ENCODE measurements around the gene POLRMT. TPM values are rescaled to one million over a fixed set of nuclear protein-coding genes. Genes with fewer than 3 reads are reported as not detected.
A peak's percentile ranks its signal among the peaks of the same experiment; 100 is the strongest.

POLRMT gene
- total RNA-seq, 1 experiment from 2014 or later = 139 TPM

- TF ChIP-seq, protein P1, sequence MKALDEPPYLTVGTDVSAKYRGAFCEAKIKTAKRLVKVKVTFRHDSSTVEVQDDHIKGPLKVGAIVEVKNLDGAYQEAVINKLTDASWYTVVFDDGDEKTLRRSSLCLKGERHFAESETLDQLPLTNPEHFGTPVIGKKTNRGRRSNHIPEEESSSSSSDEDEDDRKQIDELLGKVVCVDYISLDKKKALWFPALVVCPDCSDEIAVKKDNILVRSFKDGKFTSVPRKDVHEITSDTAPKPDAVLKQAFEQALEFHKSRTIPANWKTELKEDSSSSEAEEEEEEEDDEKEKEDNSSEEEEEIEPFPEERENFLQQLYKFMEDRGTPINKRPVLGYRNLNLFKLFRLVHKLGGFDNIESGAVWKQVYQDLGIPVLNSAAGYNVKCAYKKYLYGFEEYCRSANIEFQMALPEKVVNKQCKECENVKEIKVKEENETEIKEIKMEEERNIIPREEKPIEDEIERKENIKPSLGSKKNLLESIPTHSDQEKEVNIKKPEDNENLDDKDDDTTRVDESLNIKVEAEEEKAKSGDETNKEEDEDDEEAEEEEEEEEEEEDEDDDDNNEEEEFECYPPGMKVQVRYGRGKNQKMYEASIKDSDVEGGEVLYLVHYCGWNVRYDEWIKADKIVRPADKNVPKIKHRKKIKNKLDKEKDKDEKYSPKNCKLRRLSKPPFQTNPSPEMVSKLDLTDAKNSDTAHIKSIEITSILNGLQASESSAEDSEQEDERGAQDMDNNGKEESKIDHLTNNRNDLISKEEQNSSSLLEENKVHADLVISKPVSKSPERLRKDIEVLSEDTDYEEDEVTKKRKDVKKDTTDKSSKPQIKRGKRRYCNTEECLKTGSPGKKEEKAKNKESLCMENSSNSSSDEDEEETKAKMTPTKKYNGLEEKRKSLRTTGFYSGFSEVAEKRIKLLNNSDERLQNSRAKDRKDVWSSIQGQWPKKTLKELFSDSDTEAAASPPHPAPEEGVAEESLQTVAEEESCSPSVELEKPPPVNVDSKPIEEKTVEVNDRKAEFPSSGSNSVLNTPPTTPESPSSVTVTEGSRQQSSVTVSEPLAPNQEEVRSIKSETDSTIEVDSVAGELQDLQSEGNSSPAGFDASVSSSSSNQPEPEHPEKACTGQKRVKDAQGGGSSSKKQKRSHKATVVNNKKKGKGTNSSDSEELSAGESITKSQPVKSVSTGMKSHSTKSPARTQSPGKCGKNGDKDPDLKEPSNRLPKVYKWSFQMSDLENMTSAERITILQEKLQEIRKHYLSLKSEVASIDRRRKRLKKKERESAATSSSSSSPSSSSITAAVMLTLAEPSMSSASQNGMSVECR (CRISPR knock-in tag; IDR thresholded peaks at IDR 0.05; ENCODE audit: borderline replicate concordance) = no peak
- TF ChIP-seq RORB (CRISPR knock-in tag; IDR thresholded peaks at IDR 0.05) (no peak), ZNF263 (CRISPR knock-in tag; IDR thresholded peaks at IDR 0.05; ENCODE audit: low read depth) (no peak), CREM (CRISPR knock-in tag; IDR thresholded peaks at IDR 0.05) (no peak)
Observed at GRCh38 chr19:612941-613340, 20.4 kb downstream of the POLRMT start (continued).

DNA sequence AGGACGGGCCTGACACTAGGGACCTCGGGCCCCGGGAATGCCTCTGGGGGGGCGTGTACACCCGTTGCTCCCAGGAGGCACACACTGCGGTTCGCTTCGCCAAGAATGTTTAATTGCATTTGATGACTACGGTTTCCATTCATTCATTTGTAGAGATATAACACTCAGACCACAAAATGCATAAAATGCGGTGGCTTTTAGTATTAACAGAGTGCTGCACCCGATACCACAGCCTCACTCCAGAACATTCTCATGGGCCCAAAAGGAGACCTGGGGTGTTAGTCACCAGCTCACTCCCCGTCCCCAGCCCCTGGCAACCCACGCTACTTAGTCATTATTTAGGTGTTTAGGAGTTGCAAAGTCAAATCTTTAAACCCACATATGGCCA lies 21.9 kb downstream of the POLRMT start:
- H3K36me3 Mint-ChIP-seq = peaks cover 15% of the 10 kb centered on the region
- no peak for DNase-seq (ENCODE audit: low spot score)
- H3K9me3 Mint-ChIP-seq = no peaks in the 10 kb centered on the region
- POLR2A ChIA-PET = no interaction called here
- peaks cover 3% of the 10 kb centered on the region; the same call in 1 of the 2 replicates for H3K4me1 Mint-ChIP-seq
- no peak overlapping the region for H3K4me3 Mint-ChIP-seq
- ATAC-seq = no peak
- CTCF ChIA-PET = interaction anchor here (1.4 kb wide), 1 partner anchor 123 kb away, joined by 3 read pairs; no protein-coding TSS in a partner anchor
- H3K27ac Mint-ChIP-seq = no peak overlapping the region
- no peaks in the 10 kb centered on the region for H3K27me3 Mint-ChIP-seq (ENCODE audit: low read depth)
- TF ChIP-seq ZNF317 (CRISPR knock-in tag; IDR thresholded peaks at IDR 0.05; ENCODE audit: borderline replicate concordance, low read depth) (no peak), ZNF423 (CRISPR knock-in tag; IDR thresholded peaks at IDR 0.05) (no peak)

DNA sequence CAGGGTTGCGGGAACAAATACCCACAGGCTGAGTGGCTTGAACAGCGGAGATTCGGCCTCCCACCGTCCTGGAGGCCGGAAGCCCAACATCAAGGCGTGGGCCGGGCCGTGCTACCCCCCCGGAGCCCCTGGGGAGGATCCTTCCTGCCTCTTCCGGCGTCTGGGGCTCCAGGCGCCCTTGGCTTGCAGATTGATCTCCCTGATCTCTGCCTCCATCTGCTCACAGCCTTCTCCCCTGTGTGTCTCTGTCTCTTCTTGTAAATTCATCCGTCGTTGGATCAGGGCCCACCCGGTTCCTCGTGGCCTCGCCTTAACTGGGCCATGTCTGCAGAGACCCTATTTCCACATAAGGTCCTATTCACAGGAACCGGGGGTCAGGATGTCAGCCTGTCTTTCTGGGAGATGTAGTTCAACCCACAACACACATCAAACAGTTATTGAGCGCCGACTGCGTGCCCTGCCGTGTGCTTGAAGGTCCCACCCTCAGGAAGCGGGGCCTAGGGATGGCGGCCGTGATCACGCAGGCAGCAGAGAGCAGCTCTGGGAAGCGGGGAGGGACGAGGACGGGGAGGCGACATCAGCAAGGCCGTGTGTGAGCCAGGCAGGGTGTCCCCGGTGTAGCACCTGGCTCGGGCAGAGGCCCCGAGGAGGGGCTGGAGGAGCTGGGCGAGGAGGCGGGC lies 22.4 kb downstream of the POLRMT start:
- ChIA-PET CTCF (interaction anchor here (1.0 to 1.4 kb wide), 2 partner anchors 22 to 123 kb away, joined by 3 to 4 read pairs; no protein-coding TSS in a partner anchor), POLR2A (no interaction called here)
- H3K36me3 Mint-ChIP-seq = peaks cover 15% of the 10 kb centered on the region
- H3K4me1 Mint-ChIP-seq = peaks cover 3% of the 10 kb centered on the region; the same call in 1 of the 2 replicates
- H3K9me3 Mint-ChIP-seq = no peaks in the 10 kb centered on the region
- H3K27ac Mint-ChIP-seq = peak overlapping the region; percentile 85
- no peak overlapping the region for H3K4me3 Mint-ChIP-seq
- ATAC-seq (no peak; the same call in 1 of the 2 replicates), DNase-seq (ENCODE audit: low spot score) (no peak)
- H3K27me3 Mint-ChIP-seq (ENCODE audit: low read depth) = no peaks in the 10 kb centered on the region
- TF ChIP-seq PRDM15 (CRISPR knock-in tag; IDR thresholded peaks at IDR 0.05) (no peak), ESRRA (CRISPR knock-in tag; IDR thresholded peaks at IDR 0.05; ENCODE audit: borderline replicate concordance) (no peak), SOX15 (CRISPR knock-in tag; IDR thresholded peaks at IDR 0.05) (no peak), RELA (CRISPR knock-in tag; IDR thresholded peaks at IDR 0.05; ENCODE audit: borderline replicate concordance) (no peak), EMX1 (CRISPR knock-in tag; IDR thresholded peaks at IDR 0.05) (no peak)
- TF ChIP-seq, protein P2, sequence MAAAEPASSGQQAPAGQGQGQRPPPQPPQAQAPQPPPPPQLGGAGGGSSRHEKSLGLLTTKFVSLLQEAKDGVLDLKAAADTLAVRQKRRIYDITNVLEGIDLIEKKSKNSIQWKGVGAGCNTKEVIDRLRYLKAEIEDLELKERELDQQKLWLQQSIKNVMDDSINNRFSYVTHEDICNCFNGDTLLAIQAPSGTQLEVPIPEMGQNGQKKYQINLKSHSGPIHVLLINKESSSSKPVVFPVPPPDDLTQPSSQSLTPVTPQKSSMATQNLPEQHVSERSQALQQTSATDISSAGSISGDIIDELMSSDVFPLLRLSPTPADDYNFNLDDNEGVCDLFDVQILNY (CRISPR knock-in tag; IDR thresholded peaks at IDR 0.05) = no peak
- TF ChIP-seq, protein P3, sequence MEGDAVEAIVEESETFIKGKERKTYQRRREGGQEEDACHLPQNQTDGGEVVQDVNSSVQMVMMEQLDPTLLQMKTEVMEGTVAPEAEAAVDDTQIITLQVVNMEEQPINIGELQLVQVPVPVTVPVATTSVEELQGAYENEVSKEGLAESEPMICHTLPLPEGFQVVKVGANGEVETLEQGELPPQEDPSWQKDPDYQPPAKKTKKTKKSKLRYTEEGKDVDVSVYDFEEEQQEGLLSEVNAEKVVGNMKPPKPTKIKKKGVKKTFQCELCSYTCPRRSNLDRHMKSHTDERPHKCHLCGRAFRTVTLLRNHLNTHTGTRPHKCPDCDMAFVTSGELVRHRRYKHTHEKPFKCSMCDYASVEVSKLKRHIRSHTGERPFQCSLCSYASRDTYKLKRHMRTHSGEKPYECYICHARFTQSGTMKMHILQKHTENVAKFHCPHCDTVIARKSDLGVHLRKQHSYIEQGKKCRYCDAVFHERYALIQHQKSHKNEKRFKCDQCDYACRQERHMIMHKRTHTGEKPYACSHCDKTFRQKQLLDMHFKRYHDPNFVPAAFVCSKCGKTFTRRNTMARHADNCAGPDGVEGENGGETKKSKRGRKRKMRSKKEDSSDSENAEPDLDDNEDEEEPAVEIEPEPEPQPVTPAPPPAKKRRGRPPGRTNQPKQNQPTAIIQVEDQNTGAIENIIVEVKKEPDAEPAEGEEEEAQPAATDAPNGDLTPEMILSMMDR (IDR thresholded peaks at IDR 0.05) = no peak
- TF ChIP-seq, protein P4, sequence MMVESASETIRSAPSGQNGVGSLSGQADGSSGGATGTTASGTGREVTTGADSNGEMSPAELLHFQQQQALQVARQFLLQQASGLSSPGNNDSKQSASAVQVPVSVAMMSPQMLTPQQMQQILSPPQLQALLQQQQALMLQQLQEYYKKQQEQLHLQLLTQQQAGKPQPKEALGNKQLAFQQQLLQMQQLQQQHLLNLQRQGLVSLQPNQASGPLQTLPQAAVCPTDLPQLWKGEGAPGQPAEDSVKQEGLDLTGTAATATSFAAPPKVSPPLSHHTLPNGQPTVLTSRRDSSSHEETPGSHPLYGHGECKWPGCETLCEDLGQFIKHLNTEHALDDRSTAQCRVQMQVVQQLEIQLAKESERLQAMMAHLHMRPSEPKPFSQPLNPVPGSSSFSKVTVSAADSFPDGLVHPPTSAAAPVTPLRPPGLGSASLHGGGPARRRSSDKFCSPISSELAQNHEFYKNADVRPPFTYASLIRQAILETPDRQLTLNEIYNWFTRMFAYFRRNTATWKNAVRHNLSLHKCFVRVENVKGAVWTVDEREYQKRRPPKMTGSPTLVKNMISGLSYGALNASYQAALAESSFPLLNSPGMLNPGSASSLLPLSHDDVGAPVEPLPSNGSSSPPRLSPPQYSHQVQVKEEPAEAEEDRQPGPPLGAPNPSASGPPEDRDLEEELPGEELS (CRISPR knock-in tag; IDR thresholded peaks at IDR 0.05) = no peak
- TF ChIP-seq, protein P5, sequence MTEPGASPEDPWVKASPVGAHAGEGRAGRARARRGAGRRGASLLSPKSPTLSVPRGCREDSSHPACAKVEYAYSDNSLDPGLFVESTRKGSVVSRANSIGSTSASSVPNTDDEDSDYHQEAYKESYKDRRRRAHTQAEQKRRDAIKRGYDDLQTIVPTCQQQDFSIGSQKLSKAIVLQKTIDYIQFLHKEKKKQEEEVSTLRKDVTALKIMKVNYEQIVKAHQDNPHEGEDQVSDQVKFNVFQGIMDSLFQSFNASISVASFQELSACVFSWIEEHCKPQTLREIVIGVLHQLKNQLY (CRISPR knock-in tag; IDR thresholded peaks at IDR 0.05) = no peak
